Medulla oblongata (tissue), 1 donor: ENCODE results near the gene CHST11.

ENCODE experiments used
- DNase-seq: peaks from one replicate; pipeline ENCODE4 v3.0.0-alpha.2; 2015; ENCODE audit errors: extremely low spot score

The CHST11 gene

GRCh38 chr12:104718304-104718929 lies 261.7 kb downstream of the CHST11 start:
- peak; percentile 42 for DNase-seq

GRCh38 chr12:104719700-104720338 lies 263.1 kb downstream of the CHST11 start:
- peak; percentile 38 for DNase-seq

GRCh38 chr12:104720339-104721038 lies 263.7 kb downstream of the CHST11 start:
- DNase-seq = peak; percentile 35

GRCh38 chr12:104721039-104721405 lies 264.3 kb downstream of the CHST11 start:
- no peak for DNase-seq

GRCh38 chr12:104721936-104722335 lies 265.2 kb downstream of the CHST11 start:
- no peak for DNase-seq

GRCh38 chr12:104722601-104723534 lies 266.1 kb downstream of the CHST11 start:
- no peak for DNase-seq

GRCh38 chr12:104723895-104724294 lies 267.1 kb downstream of the CHST11 start:
- DNase-seq = no peak

GRCh38 chr12:104724992-104725585 lies 268.3 kb downstream of the CHST11 start:
- DNase-seq = no peak

GRCh38 chr12:104725610-104726009 lies 268.9 kb downstream of the CHST11 start:
- DNase-seq = no peak

- DNase-seq = no peak
These were observed 271.1 kb downstream of the CHST11 start for GRCh38 chr12:104727726-104728465.

GRCh38 chr12:104729091-104729490 lies 272.3 kb downstream of the CHST11 start:
- no peak for DNase-seq

GRCh38 chr12:104729610-104730446 lies 273.1 kb downstream of the CHST11 start:
- no peak for DNase-seq

GRCh38 chr12:104730763-104731162 lies 274.0 kb downstream of the CHST11 start:
- no peak for DNase-seq

- no peak for DNase-seq
These were observed 277.0 kb downstream of the CHST11 start for GRCh38 chr12:104733717-104734175.

- DNase-seq = no peak
These were observed 277.9 kb downstream of the CHST11 start for GRCh38 chr12:104734541-104735095.

- DNase-seq = no peak
These were observed 279.1 kb downstream of the CHST11 start for GRCh38 chr12:104735801-104736200.

GRCh38 chr12:104736307-104736706 lies 279.6 kb downstream of the CHST11 start:
- DNase-seq = no peak

- DNase-seq = no peak
These were observed 280.4 kb downstream of the CHST11 start for GRCh38 chr12:104737113-104737512.

- DNase-seq = peak; percentile 27
These were observed 281.1 kb downstream of the CHST11 start for GRCh38 chr12:104737791-104738301.
